AG09309 (cell line): ENCODE measurements around the gene SAMD4A.

Experiments
- DNase-seq: peaks from one replicate; pipeline ENCODE4 v3.0.0-alpha.2; 2010; ENCODE audit warnings: low read depth
- H3K4me3 ChIP-seq: 2 replicates; pipeline ENCODE4 v1.5.1; 2011; ENCODE audit warnings: mild to moderate bottlenecking, low read depth, low read length, moderate library complexity; ENCODE audit not compliant: control insufficient read depth
- TF ChIP-seq, protein P1 (sequence below): IDR thresholded peaks from 2 replicates; pipeline ENCODE4 v1.5.1; 2011; ENCODE audit warnings: mild to moderate bottlenecking, low read depth, low read length, inconsistent platforms; ENCODE audit not compliant: insufficient read depth, control insufficient read depth; ENCODE audit errors: missing control alignments

Gene SAMD4A

DNA sequence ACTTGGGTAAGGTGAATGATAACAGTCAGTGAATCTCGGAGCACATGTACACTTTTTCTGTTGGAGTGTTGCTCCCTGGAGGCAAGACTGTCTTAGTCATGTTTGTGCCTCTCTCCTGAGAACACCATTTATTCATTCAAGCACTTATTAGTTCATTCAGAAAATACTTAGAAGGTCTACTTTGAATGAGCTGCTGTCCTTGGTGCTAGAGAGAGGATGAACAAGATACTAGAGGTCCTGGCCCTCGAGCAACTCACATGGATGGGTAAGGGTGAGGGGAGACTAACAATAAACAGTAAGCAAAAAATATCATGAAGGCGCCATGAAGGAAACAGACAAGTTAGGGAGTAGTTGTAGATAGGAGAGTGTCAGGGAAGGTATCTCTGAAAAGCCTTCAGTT is 17.1 kb upstream of the SAMD4A start:
- TF ChIP-seq, protein P1, sequence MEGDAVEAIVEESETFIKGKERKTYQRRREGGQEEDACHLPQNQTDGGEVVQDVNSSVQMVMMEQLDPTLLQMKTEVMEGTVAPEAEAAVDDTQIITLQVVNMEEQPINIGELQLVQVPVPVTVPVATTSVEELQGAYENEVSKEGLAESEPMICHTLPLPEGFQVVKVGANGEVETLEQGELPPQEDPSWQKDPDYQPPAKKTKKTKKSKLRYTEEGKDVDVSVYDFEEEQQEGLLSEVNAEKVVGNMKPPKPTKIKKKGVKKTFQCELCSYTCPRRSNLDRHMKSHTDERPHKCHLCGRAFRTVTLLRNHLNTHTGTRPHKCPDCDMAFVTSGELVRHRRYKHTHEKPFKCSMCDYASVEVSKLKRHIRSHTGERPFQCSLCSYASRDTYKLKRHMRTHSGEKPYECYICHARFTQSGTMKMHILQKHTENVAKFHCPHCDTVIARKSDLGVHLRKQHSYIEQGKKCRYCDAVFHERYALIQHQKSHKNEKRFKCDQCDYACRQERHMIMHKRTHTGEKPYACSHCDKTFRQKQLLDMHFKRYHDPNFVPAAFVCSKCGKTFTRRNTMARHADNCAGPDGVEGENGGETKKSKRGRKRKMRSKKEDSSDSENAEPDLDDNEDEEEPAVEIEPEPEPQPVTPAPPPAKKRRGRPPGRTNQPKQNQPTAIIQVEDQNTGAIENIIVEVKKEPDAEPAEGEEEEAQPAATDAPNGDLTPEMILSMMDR: no peak
- no peak overlapping the region for H3K4me3 ChIP-seq
- no peak for DNase-seq

DNA sequence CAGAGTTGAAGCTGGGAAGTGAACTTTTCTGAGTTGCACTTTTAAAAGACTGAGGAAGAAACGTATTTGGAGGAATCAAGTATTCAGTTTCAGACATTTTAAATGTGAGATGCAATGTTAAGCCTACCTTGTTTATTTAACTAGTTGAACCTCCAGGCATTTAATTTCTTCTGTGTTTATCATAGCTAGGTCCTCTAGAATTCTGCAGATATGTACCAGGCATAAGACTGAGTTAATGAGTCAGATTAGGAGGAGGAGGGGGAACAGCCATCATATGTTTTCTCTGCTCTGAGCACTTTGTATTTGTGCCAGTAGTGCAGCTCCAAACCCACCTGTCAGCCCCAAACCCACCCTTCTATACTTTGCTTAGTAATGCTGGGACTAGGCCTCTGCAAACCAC is 16.4 kb upstream of the SAMD4A start:
- no peak overlapping the region for H3K4me3 ChIP-seq
- TF ChIP-seq, protein P1: no peak
- DNase-seq: no peak

DNA sequence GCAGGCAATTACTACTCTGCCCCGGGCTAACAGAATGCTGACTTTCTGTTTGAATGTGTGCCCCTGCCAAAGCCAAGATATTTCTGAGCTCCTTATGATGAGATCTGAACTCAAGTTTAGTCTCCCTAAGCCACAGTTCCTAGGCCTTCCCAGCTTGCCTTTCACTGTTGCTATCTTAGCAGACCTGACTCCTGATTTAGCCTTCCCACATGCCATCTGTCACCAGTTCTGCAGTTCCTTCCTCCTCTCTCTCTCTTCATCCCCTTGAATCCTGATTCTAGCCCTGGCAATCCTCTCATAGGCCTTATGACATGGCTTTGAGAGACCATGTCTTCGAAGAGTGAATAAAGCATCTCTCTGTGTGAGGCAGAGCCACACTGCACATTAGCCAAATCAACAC is 12.5 kb upstream of the SAMD4A start:
- H3K4me3 ChIP-seq: no peak overlapping the region
- TF ChIP-seq, protein P1: no peak
- DNase-seq: no peak

DNA sequence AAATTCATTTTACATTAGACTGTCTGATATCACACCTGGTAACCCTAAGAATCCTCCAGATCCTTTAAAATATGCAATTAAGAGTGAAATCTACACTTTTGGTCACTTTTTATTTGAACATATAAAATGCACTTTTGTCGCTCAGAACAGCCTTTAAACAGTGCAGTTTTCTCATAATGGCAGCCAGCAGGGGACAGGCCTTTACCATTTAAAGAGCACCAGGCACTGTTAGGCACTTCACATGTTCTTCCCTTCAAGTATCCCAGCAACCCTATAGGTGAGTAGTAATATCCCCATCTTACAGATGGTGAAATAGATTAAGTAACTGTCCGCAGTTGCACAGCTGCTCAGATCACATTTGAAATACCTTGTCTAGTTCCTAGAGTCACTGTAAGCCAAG is 11.3 kb upstream of the SAMD4A start:
- TF ChIP-seq, protein P1: peak; percentile 22
- no peak for DNase-seq
- no peak overlapping the region for H3K4me3 ChIP-seq

DNA sequence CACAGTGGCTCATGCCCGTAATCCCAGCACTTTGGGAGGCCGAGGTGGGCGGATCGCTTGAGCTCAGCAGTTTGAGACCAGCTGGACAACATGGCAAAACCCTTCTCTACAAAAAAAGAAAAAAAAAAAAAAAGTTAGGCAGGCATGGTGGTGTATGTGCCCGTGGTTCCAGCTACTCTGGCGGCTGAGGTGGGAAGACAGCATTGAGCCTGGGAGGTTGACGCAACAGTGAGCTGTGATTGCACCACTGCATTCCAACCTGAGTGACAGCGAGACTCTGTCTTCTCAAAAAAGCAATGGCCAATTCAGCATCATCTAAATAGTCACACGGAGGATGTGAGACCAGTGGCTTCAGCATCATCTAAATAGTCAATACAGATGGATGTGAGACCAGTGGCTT is 10.4 kb upstream of the SAMD4A start:
- TF ChIP-seq, protein P1: no peak
- H3K4me3 ChIP-seq: no peak overlapping the region
- DNase-seq: no peak

DNA sequence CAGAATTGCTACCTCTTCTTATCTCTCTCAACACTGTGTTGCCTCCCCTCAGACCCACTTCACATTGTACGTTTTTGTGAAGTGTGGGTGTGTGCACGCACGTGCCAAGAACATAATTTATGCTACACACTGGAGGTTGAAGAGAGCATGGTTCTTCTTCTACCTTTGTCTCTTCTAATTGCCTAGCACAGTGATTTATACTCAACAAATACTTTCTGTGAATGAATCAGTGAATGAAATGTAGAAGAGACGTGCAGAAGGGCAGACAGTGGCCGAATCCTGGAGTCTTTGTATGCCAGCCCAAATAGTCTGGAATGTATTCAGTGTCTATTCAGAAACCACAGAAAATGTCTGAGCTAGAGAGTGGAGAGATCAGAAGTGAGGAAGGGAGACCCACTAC is 4.6 kb upstream of the SAMD4A start:
- H3K4me3 ChIP-seq: no peak overlapping the region
- TF ChIP-seq, protein P1: no peak
- DNase-seq: no peak

DNA sequence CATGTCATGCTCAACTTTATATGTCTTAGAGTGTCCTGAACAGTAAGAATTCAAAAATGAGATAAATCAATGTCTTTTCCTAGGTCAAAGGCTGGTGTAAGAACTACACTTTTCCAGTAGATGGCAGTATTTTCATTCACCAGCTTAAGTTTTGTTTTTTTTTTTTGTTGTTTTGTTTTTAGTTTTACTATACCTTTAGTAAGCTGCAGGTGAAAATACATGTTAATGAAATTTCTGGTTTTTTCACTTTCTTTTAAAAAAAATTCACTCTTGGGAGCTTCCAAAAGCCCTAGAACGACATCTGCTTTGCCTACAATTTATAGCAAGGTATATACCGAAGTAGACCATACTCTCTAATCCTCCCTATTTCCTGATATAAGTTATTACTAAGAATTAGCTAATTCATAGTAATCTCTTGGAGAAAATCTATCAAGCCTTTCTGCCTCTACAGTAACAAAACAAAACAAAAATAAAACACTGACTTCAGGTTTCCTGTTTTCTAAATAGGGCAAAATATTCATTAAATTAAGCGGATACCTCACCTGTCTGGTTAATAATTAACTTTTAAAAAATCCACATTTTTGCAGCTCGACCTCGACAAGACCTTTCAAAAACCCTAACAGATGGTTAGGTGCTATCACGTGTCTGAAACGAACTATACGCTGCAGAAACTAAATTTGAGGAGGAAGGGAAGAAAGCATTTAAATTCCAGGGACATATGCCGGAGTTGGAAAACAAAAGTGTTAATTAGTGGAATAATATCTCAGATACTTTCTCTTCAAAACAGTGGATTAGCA is 2.7 kb upstream of the SAMD4A start:
- TF ChIP-seq, protein P1: peak; percentile 50
- no peak for DNase-seq
- H3K4me3 ChIP-seq: peak overlapping the region; percentile 86; the same call in 1 of the 2 replicates
